NCI-H2107 (cell line): ENCODE results near the gene NCL.
"Not testable (repeated sequence)": the region's sequence is repeated elsewhere in the genome, so short reads cannot be mapped to it uniquely, and the experiment has no call there.

Experiments
- DNase-seq: peaks from one replicate; lab custom pipeline; 2025; lab: John Stamatoyannopoulos, UW

Gene NCL

GRCh38 chr2:231467613-231468530 is 3.6 kb upstream of the NCL start:
- DNase-seq = no peak

GRCh38 chr2:231467016-231467545 is 2.8 kb upstream of the NCL start:
- DNase-seq = no peak

GRCh38 chr2:231464576-231465540 is 574 bp upstream of the NCL start:
- DNase-seq = peak; percentile 95

GRCh38 chr2:231462729-231463465 is 1.4 kb downstream of the NCL start:
- no peak for DNase-seq

GRCh38 chr2:231461516-231461971 is 2.7 kb downstream of the NCL start:
- DNase-seq = no peak

GRCh38 chr2:231460841-231461240 is 3.4 kb downstream of the NCL start:
- not testable (repeated sequence) for DNase-seq

- DNase-seq = no peak
Measured at GRCh38 chr2:231460073-231460835, 4.0 kb downstream of the NCL start.

GRCh38 chr2:231458368-231458767 is 5.9 kb downstream of the NCL start:
- no peak for DNase-seq

GRCh38 chr2:231457101-231457500 is 7.2 kb downstream of the NCL start:
- DNase-seq = no peak

GRCh38 chr2:231456295-231457004 is 7.8 kb downstream of the NCL start:
- no peak for DNase-seq

GRCh38 chr2:231455890-231456289 is 8.4 kb downstream of the NCL start:
- DNase-seq = no peak

GRCh38 chr2:231455222-231455621 is 9.1 kb downstream of the NCL start:
- DNase-seq = no peak

- no peak for DNase-seq
Measured at GRCh38 chr2:231454361-231454791, 9.9 kb downstream of the NCL start.

GRCh38 chr2:231452799-231453508 is 11.3 kb downstream of the NCL start:
- no peak for DNase-seq

- DNase-seq = no peak
Measured at GRCh38 chr2:231450548-231450989, 13.7 kb downstream of the NCL start.

GRCh38 chr2:231449503-231450054 is 14.7 kb downstream of the NCL start:
- no peak for DNase-seq

GRCh38 chr2:231436957-231437356 is 27.3 kb downstream of the NCL start:
- DNase-seq = no peak

- DNase-seq = no peak
Measured at GRCh38 chr2:231433990-231434389, 30.3 kb downstream of the NCL start.

- DNase-seq = no peak
Measured at GRCh38 chr2:231431606-231432005, 32.7 kb downstream of the NCL start.
